ENCODE data around the gene THADA. TPM values are rescaled to one million over a fixed set of nuclear protein-coding genes. Genes with fewer than 3 reads are reported as not detected.

The THADA gene
- total and polyA plus RNA-seq, 8 donors: 32.9 to 42.7 (median 37.2) TPM

GRCh38 chr2:43563679-43564078 is 32.2 kb downstream of the THADA start:
- Histone ChIP-seq H3K27me3 (no peaks in the 10 kb centered on the region), H3K4me3 (no peak overlapping the region), H3K4me1 (no peaks in the 10 kb centered on the region), H3K36me3 (peaks cover 0 to 70% of the 10 kb centered on the region in 2 donors), H3K27ac (no peak overlapping the region), H3K9me3 (no peaks in the 10 kb centered on the region)
- ATAC-seq: no peak
- intact Hi-C loops (cut with DNase I): no loop called here
- TF ChIP-seq CTCF (IDR thresholded peaks at IDR 0.05): no peak
- no peak for DNase-seq

GRCh38 chr2:43560231-43560547 is 35.6 kb downstream of the THADA start:
- H3K4me3 ChIP-seq: no peak overlapping the region
- H3K36me3 ChIP-seq: peaks cover 0 to 68% of the 10 kb centered on the region in 2 donors
- H3K9me3 ChIP-seq: no peaks in the 10 kb centered on the region
- H3K27ac ChIP-seq: no peak overlapping the region
- no peak for TF ChIP-seq CTCF (IDR thresholded peaks at IDR 0.05)
- H3K4me1 ChIP-seq: no peaks in the 10 kb centered on the region
- intact Hi-C loops (cut with DNase I): no loop called here
- ATAC-seq: no peak
- H3K27me3 ChIP-seq: no peaks in the 10 kb centered on the region
- DNase-seq: no peak

GRCh38 chr2:43559391-43560230 is 36.2 kb downstream of the THADA start:
- Histone ChIP-seq H3K36me3 (peaks cover 0 to 62% of the 10 kb centered on the region in 2 donors), H3K4me1 (no peaks in the 10 kb centered on the region), H3K27ac (no peak overlapping the region), H3K4me3 (no peak overlapping the region), H3K27me3 (no peaks in the 10 kb centered on the region), H3K9me3 (no peaks in the 10 kb centered on the region)
- intact Hi-C loops (cut with DNase I): no loop called here
- no peak for DNase-seq
- no peak for TF ChIP-seq CTCF (IDR thresholded peaks at IDR 0.05)
- ATAC-seq: no peak

- TF ChIP-seq CTCF (IDR thresholded peaks at IDR 0.05): no peak
- intact Hi-C loops (cut with DNase I): no loop called here
- no peaks in the 10 kb centered on the region for H3K4me1 ChIP-seq
- H3K4me3 ChIP-seq: no peak overlapping the region
- no peaks in the 10 kb centered on the region for H3K27me3 ChIP-seq
- DNase-seq (no peak), ATAC-seq (no peak)
- no peaks in the 10 kb centered on the region for H3K9me3 ChIP-seq
- H3K27ac ChIP-seq: no peak overlapping the region
- H3K36me3 ChIP-seq: peaks cover 0 to 55% of the 10 kb centered on the region in 2 donors
These were observed 38.6 kb downstream of the THADA start for GRCh38 chr2:43557196-43557595.

- H3K4me1 ChIP-seq: no peaks in the 10 kb centered on the region
- H3K36me3 ChIP-seq: peaks cover 0 to 58% of the 10 kb centered on the region in 2 donors
- ATAC-seq: no peak
- H3K27ac ChIP-seq: no peak overlapping the region
- no peaks in the 10 kb centered on the region for H3K27me3 ChIP-seq
- DNase-seq: no peak
- no peaks in the 10 kb centered on the region for H3K9me3 ChIP-seq
- H3K4me3 ChIP-seq: no peak overlapping the region
- no peak for TF ChIP-seq CTCF (IDR thresholded peaks at IDR 0.05)
- intact Hi-C loops (cut with DNase I): no loop called here
These were observed 39.6 kb downstream of the THADA start for GRCh38 chr2:43556256-43556655.
